ENCODE measurements around the gene INTS15. TPM values are rescaled to one million over a fixed set of nuclear protein-coding genes. Genes with fewer than 3 reads are reported as not detected.

Gene INTS15
- total RNA-seq, 6 experiments from 2014 or later, result 10.2 to 16.6 (median 14.0) TPM

GRCh38 chr7:6654113-6654841 lies 64.5 kb downstream of the INTS15 start:
- no peaks in the 10 kb centered on the region for H3K9me3 ChIP-seq
- TF ChIP-seq, protein P1, sequence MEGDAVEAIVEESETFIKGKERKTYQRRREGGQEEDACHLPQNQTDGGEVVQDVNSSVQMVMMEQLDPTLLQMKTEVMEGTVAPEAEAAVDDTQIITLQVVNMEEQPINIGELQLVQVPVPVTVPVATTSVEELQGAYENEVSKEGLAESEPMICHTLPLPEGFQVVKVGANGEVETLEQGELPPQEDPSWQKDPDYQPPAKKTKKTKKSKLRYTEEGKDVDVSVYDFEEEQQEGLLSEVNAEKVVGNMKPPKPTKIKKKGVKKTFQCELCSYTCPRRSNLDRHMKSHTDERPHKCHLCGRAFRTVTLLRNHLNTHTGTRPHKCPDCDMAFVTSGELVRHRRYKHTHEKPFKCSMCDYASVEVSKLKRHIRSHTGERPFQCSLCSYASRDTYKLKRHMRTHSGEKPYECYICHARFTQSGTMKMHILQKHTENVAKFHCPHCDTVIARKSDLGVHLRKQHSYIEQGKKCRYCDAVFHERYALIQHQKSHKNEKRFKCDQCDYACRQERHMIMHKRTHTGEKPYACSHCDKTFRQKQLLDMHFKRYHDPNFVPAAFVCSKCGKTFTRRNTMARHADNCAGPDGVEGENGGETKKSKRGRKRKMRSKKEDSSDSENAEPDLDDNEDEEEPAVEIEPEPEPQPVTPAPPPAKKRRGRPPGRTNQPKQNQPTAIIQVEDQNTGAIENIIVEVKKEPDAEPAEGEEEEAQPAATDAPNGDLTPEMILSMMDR (IDR thresholded peaks at IDR 0.05), result no peak
- no peak for TF ChIP-seq POLR2A (IDR thresholded peaks at IDR 0.05)
- intact Hi-C loops (cut with DNase I), result no loop called here
- H3K4me3 ChIP-seq, result no peak overlapping the region
- H3K4me1 ChIP-seq, result no peaks in the 10 kb centered on the region
- no peak for ATAC-seq
- no peak for DNase-seq
- 100% methylated on average over 1 of the region's 94 CpGs for WGBS (ENCODE audit: insufficient coverage, low coverage, low lambda C conversion rate, missing lambda C conversion rate)
- peaks cover 0 to 21% (median 8%) of the 10 kb centered on the region in 4 donors for H3K36me3 ChIP-seq
- H3K27ac ChIP-seq, result no peak overlapping the region
- H3K27me3 ChIP-seq, result no peaks in the 10 kb centered on the region

DNA sequence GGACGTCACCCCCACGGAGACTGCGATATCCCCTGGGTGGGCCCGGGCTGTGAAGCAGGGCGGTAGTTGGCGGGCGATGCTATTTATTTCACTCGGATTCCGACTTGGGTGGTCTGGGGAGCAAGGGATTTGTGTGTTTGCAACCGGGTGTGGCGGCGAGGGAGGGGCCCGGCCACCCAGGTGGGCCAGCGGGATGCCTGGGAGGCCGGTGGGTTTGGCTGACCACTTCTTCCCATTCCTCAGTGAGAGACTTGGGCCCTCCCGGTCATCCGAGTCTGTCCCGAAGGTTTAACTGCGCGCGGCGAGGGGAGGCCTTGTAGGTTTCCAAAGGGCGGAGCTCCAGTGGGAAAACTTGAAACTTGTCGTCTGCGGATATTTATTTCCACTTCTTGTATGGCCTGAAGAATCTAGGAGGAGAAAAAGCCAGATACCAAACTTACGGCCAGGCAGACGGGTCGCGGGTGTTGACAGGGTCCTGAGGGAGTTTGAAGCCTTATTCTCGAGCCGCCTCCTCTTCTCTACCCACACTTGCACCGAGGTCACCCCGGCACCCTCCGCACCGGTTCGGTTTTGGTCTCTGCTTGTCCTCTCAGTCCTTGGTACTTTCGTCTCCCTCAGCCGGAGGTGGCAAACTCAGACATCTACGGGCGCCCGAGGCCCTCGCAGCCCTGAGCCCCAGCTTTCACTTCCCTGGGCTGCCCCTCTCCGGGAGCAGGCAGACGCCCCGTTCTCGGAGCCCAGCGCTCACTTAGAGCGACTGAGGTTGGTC lies 65.2 kb downstream of the INTS15 start:
- Histone ChIP-seq H3K36me3 (peaks cover 0 to 21% (median 8%) of the 10 kb centered on the region in 4 donors), H3K9me3 (no peaks in the 10 kb centered on the region), H3K27ac (no peak overlapping the region), H3K4me1 (no peaks in the 10 kb centered on the region), H3K27me3 (no peaks in the 10 kb centered on the region), H3K4me3 (no peak overlapping the region)
- intact Hi-C loops (cut with DNase I), result no loop called here
- DNase-seq, result no peak
- WGBS (ENCODE audit: insufficient coverage, low coverage, low lambda C conversion rate, missing lambda C conversion rate), result 95% methylated on average over 25 of the region's 48 CpGs
- no peak for ATAC-seq
- TF ChIP-seq, protein P1 (IDR thresholded peaks at IDR 0.05), result no peak
- no peak for TF ChIP-seq POLR2A (IDR thresholded peaks at IDR 0.05)

- intact Hi-C loops (cut with DNase I), result no loop called here
- TF ChIP-seq, protein P1 (IDR thresholded peaks at IDR 0.05), result no peak
- TF ChIP-seq POLR2A (IDR thresholded peaks at IDR 0.05), result no peak
- Histone ChIP-seq H3K27ac (no peak overlapping the region), H3K4me1 (no peaks in the 10 kb centered on the region), H3K9me3 (no peaks in the 10 kb centered on the region), H3K36me3 (peaks cover 0 to 21% (median 8%) of the 10 kb centered on the region in 4 donors), H3K27me3 (no peaks in the 10 kb centered on the region), H3K4me3 (no peak overlapping the region)
- 100% methylated on average over 4 of the region's 17 CpGs for WGBS (ENCODE audit: insufficient coverage, low coverage, low lambda C conversion rate, missing lambda C conversion rate)
- ATAC-seq, result no peak
- no peak for DNase-seq
These were observed 66.0 kb downstream of the INTS15 start for GRCh38 chr7:6655636-6656385.

DNA sequence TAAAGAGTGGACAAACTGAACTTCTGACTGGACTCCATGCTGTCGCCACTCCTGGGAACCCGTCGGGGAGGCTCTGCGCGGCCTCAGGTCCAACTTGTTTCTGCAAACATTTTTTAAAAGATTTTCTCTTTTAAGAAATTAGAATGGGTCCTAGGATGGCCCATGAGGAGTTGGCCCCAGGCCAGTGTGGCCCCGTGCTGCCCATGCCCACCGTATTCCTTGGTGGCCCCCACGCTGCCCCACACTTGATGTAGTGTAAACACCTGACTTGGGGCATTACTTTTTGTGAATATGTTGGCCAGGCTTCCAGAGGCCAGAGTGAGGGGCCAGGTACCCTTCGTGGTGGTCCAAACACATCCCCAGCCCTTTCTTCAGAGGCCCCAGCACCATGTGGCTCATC lies 66.6 kb downstream of the INTS15 start:
- Histone ChIP-seq H3K36me3 (peaks cover 0 to 21% (median 8%) of the 10 kb centered on the region in 4 donors), H3K9me3 (no peaks in the 10 kb centered on the region), H3K4me3 (no peak overlapping the region), H3K27me3 (no peaks in the 10 kb centered on the region), H3K4me1 (no peaks in the 10 kb centered on the region), H3K27ac (no peak overlapping the region)
- TF ChIP-seq, protein P1 (IDR thresholded peaks at IDR 0.05), result no peak
- TF ChIP-seq POLR2A (IDR thresholded peaks at IDR 0.05), result no peak
- DNase-seq (no peak), ATAC-seq (no peak)
- WGBS (ENCODE audit: insufficient coverage, low coverage, low lambda C conversion rate, missing lambda C conversion rate), result 94% methylated on average over 8 of the region's 9 CpGs
- intact Hi-C loops (cut with DNase I), result no loop called here

Other genes with a start within 250 kb of the INTS15 start
- gene FAM220A, start 241.1 kb upstream of the INTS15 start, total RNA-seq, result 1 to 10 TPM; 3.5 to 9.5 (median 5.5) TPM
- gene RAC1, start 215.5 kb upstream of the INTS15 start, total RNA-seq, result 100 to 1,000 TPM in 1 of 6 experiments, 10 to 100 TPM in 5; 72.6 to 154 (median 89.7) TPM
- 10 to 100 TPM in 4 of 6 experiments, 1 to 10 TPM in 2; 8.9 to 12.7 (median 11.7) TPM for gene DAGLB, start 142.1 kb upstream of the INTS15 start, total RNA-seq
- 100 to 1,000 TPM; 134 to 207 (median 144) TPM for gene KDELR2, start 105.9 kb upstream of the INTS15 start, total RNA-seq
- gene GRID2IP, start 38.6 kb upstream of the INTS15 start, total RNA-seq, result under 1 TPM in 2 of 6 experiments, not detected in 4; 0.05 to 0.07 TPM
- gene ZDHHC4, start 12.6 kb upstream of the INTS15 start, total RNA-seq, result 10 to 100 TPM; 27.9 to 48.5 (median 36.9) TPM
- under 1 TPM; 0.20 to 0.98 (median 0.37) TPM for gene ZNF853, start 25.6 kb downstream of the INTS15 start, total RNA-seq
- gene ZNF316, start 47.3 kb downstream of the INTS15 start, total RNA-seq, result 10 to 100 TPM in 4 of 6 experiments, 1 to 10 TPM in 2; 9.5 to 25.1 (median 15.2) TPM
- 10 to 100 TPM in 4 of 6 experiments, 1 to 10 TPM in 2; 5.4 to 11.1 (median 10.5) TPM for gene ZNF12, start 116.9 kb downstream of the INTS15 start, total RNA-seq
- gene RSPH10B2, start 164.1 kb downstream of the INTS15 start, total RNA-seq, result under 1 TPM in 4 of 6 experiments, not detected in 2; 0.09 to 0.22 (median 0.14) TPM
- 10 to 100 TPM in 5 of 6 experiments, 1 to 10 TPM in 1; 6.5 to 24.1 (median 16.2) TPM for gene CCZ1B, start 236.3 kb downstream of the INTS15 start, total RNA-seq